OCI-LY1 (cell line): ENCODE results near the gene MAN2B2.

Experiments used
- H2AFZ ChIP-seq: fragments of 200-600 bp; sonication (generic), shearing (Covaris generic); 2 replicates; pipeline ENCODE4 v1.6.0; 2014; ENCODE audit warnings: antibody characterized with exemption, mild to moderate bottlenecking, low read length
- H3F3A ChIP-seq: fragments of 200-600 bp; sonication (generic), shearing (Covaris generic); 2 replicates; pipeline ENCODE4 v1.6.0; 2014; ENCODE audit warnings: mild to moderate bottlenecking, antibody characterized with exemption, low read length, moderate library complexity; ENCODE audit not compliant: insufficient read depth
- H3K27ac ChIP-seq: fragments of 200-600 bp; sonication (generic); 2 replicates; pipeline ENCODE4 v1.5.1; 2014; ENCODE audit warnings: low read length, mixed run types, mild to moderate bottlenecking, low read depth; ENCODE audit not compliant: poor library complexity, severe bottlenecking
- H3K27me3 ChIP-seq: fragments of 200-600 bp; sonication (generic); 2 replicates; pipeline ENCODE4 v1.6.0; 2014; ENCODE audit warnings: antibody characterized with exemption, mild to moderate bottlenecking, low read length, moderate library complexity; ENCODE audit not compliant: insufficient read depth
- H3K36me3 ChIP-seq: fragments of 200-600 bp; sonication (generic); 2 replicates; pipeline ENCODE4 v1.6.1; 2014; ENCODE audit warnings: mild to moderate bottlenecking, antibody characterized with exemption, low read length, moderate library complexity, mixed read lengths; ENCODE audit not compliant: insufficient read depth
- H3K4me1 ChIP-seq: fragments of 200-600 bp; sonication (generic); 2 replicates; pipeline ENCODE4 v1.5.1; 2014; ENCODE audit warnings: mild to moderate bottlenecking, low read length, moderate library complexity; ENCODE audit not compliant: insufficient read depth, severe bottlenecking
- H3K4me2 ChIP-seq: fragments of 200-600 bp; sonication (generic), shearing (Covaris generic); 2 replicates; pipeline ENCODE4 v1.6.1; 2014; ENCODE audit warnings: low read length
- H3K4me3 ChIP-seq: fragments of 200-600 bp; sonication (generic); 2 replicates; pipeline ENCODE4 v1.5.1; 2014; ENCODE audit warnings: low read length, low read depth, mild to moderate bottlenecking, mixed read lengths; ENCODE audit not compliant: poor library complexity, severe bottlenecking
- H3K79me2 ChIP-seq: fragments of 200-600 bp; shearing (Covaris generic); 2 replicates; pipeline ENCODE4 v1.6.1; 2016; ENCODE audit warnings: mixed run types, low read length, mixed read lengths; ENCODE audit not compliant: insufficient read depth
- H3K9ac ChIP-seq: fragments of 200-600 bp; sonication (generic), shearing (Covaris generic); 2 replicates; pipeline ENCODE4 v1.6.1; 2014; ENCODE audit warnings: mild to moderate bottlenecking, low read length, mixed read lengths
- H3K9me2 ChIP-seq: fragments of 200-600 bp; sonication (generic), shearing (Covaris generic); 2 replicates; pipeline ENCODE4 v1.6.1; 2014; ENCODE audit warnings: low read depth, mild to moderate bottlenecking, low read length, mixed read lengths
- H3K9me3 ChIP-seq: fragments of 200-600 bp; shearing (Covaris generic); 2 replicates; pipeline ENCODE4 v1.6.1; 2014; ENCODE audit warnings: low read length, mixed read lengths
- H4K20me1 ChIP-seq: fragments of 200-600 bp; sonication (generic), shearing (Covaris generic); 2 replicates; pipeline ENCODE4 v1.6.0; 2016; ENCODE audit warnings: mild to moderate bottlenecking, low read length; ENCODE audit not compliant: insufficient read depth
- EZH2 ChIP-seq: fragments of 200-600 bp; sonication (generic), shearing (Covaris generic); IDR thresholded peaks from 2 replicates; pipeline ENCODE4 v1.8.0; 2017; ENCODE audit warnings: borderline replicate concordance, mixed run types, mild to moderate bottlenecking, antibody characterized with exemption, low read length, moderate library complexity, mixed read lengths
- TF ChIP-seq, protein P1 (sequence below): fragments of 200-600 bp; sonication (generic), shearing (Covaris generic); IDR thresholded peaks from 2 replicates; pipeline ENCODE4 v1.5.1; 2017; ENCODE audit warnings: mild to moderate bottlenecking, antibody characterized with exemption, low read length, moderate library complexity, mixed read lengths

MAN2B2 gene

DNA sequence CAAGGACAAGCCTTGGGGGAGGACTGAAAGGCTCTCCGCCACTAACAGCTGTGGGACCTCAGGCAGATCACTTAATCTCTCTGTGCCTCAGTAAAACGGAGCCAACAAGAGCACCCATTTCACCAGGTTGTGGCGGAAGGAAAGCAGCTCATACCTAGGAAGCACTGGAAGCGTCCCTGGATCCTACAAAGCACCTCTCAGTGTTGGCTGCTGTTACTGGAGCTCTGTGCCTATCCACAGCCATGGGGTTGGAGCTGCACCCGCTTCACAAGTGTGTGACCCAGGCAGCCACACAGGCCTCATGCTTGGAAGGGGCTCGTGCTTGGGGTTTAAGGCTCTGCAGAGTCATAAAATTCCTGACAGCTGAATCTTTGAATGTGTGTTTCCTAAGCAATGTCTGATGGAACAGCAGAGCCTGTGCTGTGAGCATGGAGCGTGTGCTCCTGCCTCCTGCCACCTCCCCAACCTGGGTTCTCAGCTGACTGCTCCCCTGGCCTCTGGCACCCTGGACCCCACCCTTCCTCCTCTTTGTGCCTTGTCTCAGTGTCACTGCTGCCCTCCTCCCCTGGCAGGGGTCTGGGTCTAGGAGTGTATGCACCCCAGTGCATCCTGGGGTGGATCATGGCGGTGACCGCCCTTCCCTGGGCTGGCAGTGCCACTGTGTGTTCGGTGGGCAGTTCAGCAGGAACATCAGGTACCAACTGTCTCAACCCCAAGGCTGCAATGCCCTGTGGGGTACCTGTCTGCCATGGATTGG lies 14.4 kb upstream of the MAN2B2 start:
- Histone ChIP-seq H3K36me3 (no peaks in the 10 kb centered on the region), H2AFZ (no peak overlapping the region), H3K9ac (no peak overlapping the region), H3K27ac (no peak overlapping the region), H3K9me2 (no peaks in the 10 kb centered on the region), H3K9me3 (no peaks in the 10 kb centered on the region), H3K27me3 (no peaks in the 10 kb centered on the region), H3F3A (no peaks in the 10 kb centered on the region), H4K20me1 (no peaks in the 10 kb centered on the region), H3K4me1 (no peaks in the 10 kb centered on the region), H3K4me3 (no peak overlapping the region), H3K79me2 (no peaks in the 10 kb centered on the region), H3K4me2 (no peak overlapping the region)
- TF ChIP-seq, protein P1, sequence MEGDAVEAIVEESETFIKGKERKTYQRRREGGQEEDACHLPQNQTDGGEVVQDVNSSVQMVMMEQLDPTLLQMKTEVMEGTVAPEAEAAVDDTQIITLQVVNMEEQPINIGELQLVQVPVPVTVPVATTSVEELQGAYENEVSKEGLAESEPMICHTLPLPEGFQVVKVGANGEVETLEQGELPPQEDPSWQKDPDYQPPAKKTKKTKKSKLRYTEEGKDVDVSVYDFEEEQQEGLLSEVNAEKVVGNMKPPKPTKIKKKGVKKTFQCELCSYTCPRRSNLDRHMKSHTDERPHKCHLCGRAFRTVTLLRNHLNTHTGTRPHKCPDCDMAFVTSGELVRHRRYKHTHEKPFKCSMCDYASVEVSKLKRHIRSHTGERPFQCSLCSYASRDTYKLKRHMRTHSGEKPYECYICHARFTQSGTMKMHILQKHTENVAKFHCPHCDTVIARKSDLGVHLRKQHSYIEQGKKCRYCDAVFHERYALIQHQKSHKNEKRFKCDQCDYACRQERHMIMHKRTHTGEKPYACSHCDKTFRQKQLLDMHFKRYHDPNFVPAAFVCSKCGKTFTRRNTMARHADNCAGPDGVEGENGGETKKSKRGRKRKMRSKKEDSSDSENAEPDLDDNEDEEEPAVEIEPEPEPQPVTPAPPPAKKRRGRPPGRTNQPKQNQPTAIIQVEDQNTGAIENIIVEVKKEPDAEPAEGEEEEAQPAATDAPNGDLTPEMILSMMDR = no peak
- TF ChIP-seq EZH2 = no peak

DNA sequence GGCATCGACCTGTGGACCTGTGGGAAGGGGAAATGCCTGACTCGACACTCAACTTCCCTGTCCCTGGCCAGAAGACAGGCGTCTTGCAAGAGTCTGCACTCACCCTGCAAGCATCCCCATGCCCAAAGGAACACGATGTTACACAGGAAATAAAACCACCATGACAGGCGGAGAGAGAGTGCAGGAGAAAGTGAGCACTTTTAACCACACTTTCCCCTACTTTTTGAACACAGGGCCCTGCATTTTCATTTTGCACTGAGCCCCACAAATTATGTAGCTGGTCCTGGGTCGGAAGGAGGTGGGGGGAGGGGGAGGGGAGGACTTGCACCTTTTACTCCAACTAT lies 13.8 kb upstream of the MAN2B2 start:
- H3K4me2 ChIP-seq = no peak overlapping the region
- no peaks in the 10 kb centered on the region for H3K9me3 ChIP-seq
- H4K20me1 ChIP-seq = no peaks in the 10 kb centered on the region
- H3K27ac ChIP-seq = no peak overlapping the region
- H3K9me2 ChIP-seq = no peaks in the 10 kb centered on the region
- H3K9ac ChIP-seq = no peak overlapping the region
- no peak overlapping the region for H3K4me3 ChIP-seq
- TF ChIP-seq EZH2 = no peak
- TF ChIP-seq, protein P1 = no peak
- H3K36me3 ChIP-seq = no peaks in the 10 kb centered on the region
- H2AFZ ChIP-seq = no peak overlapping the region
- no peaks in the 10 kb centered on the region for H3K4me1 ChIP-seq
- H3K27me3 ChIP-seq = no peaks in the 10 kb centered on the region
- H3K79me2 ChIP-seq = no peaks in the 10 kb centered on the region
- no peaks in the 10 kb centered on the region for H3F3A ChIP-seq

DNA sequence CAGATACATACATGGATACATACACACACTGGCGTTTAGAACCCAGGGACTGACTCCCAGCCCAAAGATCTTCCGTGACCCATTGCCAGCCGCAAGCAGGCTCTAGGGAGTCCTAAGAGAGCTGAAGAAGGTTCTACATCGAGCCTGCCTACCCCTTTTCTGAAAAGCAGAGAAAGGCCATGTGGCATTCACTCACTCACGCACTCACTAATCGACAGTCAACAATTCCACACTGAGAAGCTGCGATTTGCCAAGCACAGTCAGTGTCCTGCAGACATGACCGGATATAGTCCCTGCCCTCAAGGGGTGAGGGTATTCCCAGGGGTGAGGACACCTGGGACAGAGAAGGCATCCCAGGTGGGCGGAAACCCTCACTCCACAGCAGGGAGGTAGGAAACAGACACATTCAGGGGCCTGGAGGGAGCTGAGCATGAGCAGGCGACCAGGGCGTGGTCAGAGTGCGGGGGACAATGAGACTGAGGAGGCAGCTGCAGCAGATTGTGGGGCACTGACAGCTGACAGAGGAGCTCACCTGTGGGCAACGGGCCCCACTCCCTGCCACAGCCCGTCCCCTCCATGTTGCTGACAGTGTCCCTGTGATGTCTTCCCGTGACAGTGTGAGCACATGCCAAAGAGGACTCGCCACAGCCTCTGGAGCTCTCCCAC lies 13.2 kb upstream of the MAN2B2 start:
- Histone ChIP-seq H3K27ac (no peak overlapping the region), H3K27me3 (no peaks in the 10 kb centered on the region), H3K4me2 (no peak overlapping the region)

More for the DNA sequence above, 13.2 kb upstream of the MAN2B2 start:
- no peak overlapping the region for H2AFZ ChIP-seq
- H3K4me1 ChIP-seq = no peaks in the 10 kb centered on the region
- TF ChIP-seq, protein P1 = no peak
- no peak for TF ChIP-seq EZH2
- H3K36me3 ChIP-seq = no peaks in the 10 kb centered on the region
- H3K79me2 ChIP-seq = no peaks in the 10 kb centered on the region
- no peaks in the 10 kb centered on the region for H4K20me1 ChIP-seq
- H3K9me2 ChIP-seq = no peaks in the 10 kb centered on the region
- no peaks in the 10 kb centered on the region for H3K9me3 ChIP-seq
- H3F3A ChIP-seq = no peaks in the 10 kb centered on the region
- no peak overlapping the region for H3K4me3 ChIP-seq
- no peak overlapping the region for H3K9ac ChIP-seq
